Measurements from ENCODE around the gene MRPS22. TPM values are rescaled to one million over a fixed set of nuclear protein-coding genes. Genes with fewer than 3 reads are reported as not detected.

MRPS22 gene
- total RNA-seq, 3 donors from 2014 or later, result 45.2 to 47.9 (median 46.4) TPM

DNA sequence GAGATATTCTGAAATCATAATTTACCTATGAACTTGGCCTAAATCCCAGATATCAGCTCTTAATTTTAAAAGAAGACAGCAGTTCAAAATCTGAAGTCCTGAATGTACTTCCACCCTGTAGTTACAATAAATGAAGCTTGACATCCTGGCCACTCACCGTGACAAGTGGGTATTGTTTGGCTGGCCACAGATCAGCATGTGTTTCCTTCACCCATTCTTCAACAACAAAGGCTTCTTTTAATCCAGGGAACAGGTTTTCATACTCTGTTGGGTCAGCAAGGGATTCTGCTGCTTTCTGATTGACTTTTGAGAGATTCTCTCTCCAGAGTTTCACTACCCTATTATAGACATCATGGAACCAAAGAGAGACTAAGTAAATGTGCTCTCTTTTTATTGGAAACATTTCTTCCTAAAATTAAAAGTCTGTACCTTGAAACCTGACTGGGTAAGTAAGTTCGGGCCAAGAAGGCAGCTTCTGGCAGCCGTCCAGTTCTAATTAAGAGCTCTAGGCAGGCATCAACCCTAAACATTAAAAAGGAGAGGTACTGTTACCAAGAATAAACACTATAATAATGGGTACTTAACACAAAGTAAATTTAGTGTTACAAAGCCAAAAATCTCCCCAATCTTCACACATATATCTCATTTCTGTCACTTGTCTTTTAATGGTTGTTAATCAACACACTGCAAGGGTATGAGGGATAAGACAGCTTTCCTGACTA is 15.2 kb downstream of the MRPS22 start:
- TF ChIP-seq CTCF (IDR thresholded peaks at IDR 0.05), result no peak
- TF ChIP-seq POLR2AphosphoS5 (IDR thresholded peaks at IDR 0.05), result no peak
- TF ChIP-seq POLR2A (IDR thresholded peaks at IDR 0.05), result no peak
- no peaks in the 10 kb centered on the region for H3K4me1 ChIP-seq
- intact Hi-C loops (cut with DNase I; ENCODE audit: low total_unique reads), result no loop called here
- no peaks in the 10 kb centered on the region for H3K9me3 ChIP-seq
- H3K36me3 ChIP-seq, result peaks cover 7% of the 10 kb centered on the region
- H3K4me3 ChIP-seq, result no peak overlapping the region
- DNase-seq (ENCODE audit: low spot score in 2 of 2), result no peak
- no peaks in the 10 kb centered on the region for H3K27me3 ChIP-seq
- no peak overlapping the region for H3K27ac ChIP-seq

GRCh38 chr3:139361276-139361675 is 17.5 kb downstream of the MRPS22 start:
- TF ChIP-seq CTCF (IDR thresholded peaks at IDR 0.05) (no peak), POLR2AphosphoS5 (IDR thresholded peaks at IDR 0.05) (no peak), POLR2A (IDR thresholded peaks at IDR 0.05) (no peak)
- Histone ChIP-seq H3K36me3 (peaks cover 12% of the 10 kb centered on the region), H3K9me3 (no peaks in the 10 kb centered on the region), H3K27ac (no peak overlapping the region), H3K4me1 (no peaks in the 10 kb centered on the region), H3K4me3 (no peak overlapping the region), H3K27me3 (no peaks in the 10 kb centered on the region)
- DNase-seq (ENCODE audit: low spot score in 2 of 2), result no peak
- intact Hi-C loops (cut with DNase I; ENCODE audit: low total_unique reads), result no loop called here

- Histone ChIP-seq H3K27me3 (no peaks in the 10 kb centered on the region), H3K4me3 (no peak overlapping the region), H3K4me1 (no peaks in the 10 kb centered on the region), H3K9me3 (no peaks in the 10 kb centered on the region), H3K36me3 (peaks cover 28% of the 10 kb centered on the region), H3K27ac (no peak overlapping the region)
- no peak for DNase-seq (ENCODE audit: low spot score in 2 of 2)
- TF ChIP-seq CTCF (IDR thresholded peaks at IDR 0.05) (no peak), POLR2AphosphoS5 (IDR thresholded peaks at IDR 0.05) (no peak), POLR2A (IDR thresholded peaks at IDR 0.05) (no peak)
- intact Hi-C loops (cut with DNase I; ENCODE audit: low total_unique reads), result no loop called here
These were observed 20.7 kb downstream of the MRPS22 start for GRCh38 chr3:139364549-139364948.

- no peak for DNase-seq (ENCODE audit: low spot score in 2 of 2)
- H3K9me3 ChIP-seq, result no peaks in the 10 kb centered on the region
- H3K27me3 ChIP-seq, result no peaks in the 10 kb centered on the region
- peaks cover 20% of the 10 kb centered on the region for H3K36me3 ChIP-seq
- H3K4me1 ChIP-seq, result no peaks in the 10 kb centered on the region
- intact Hi-C loops (cut with DNase I; ENCODE audit: low total_unique reads), result no loop called here
- H3K4me3 ChIP-seq, result no peak overlapping the region
- no peak overlapping the region for H3K27ac ChIP-seq
- TF ChIP-seq POLR2A (IDR thresholded peaks at IDR 0.05) (no peak), CTCF (IDR thresholded peaks at IDR 0.05) (no peak), POLR2AphosphoS5 (IDR thresholded peaks at IDR 0.05) (no peak)
These were observed 30.3 kb downstream of the MRPS22 start for GRCh38 chr3:139374099-139374498.

DNA sequence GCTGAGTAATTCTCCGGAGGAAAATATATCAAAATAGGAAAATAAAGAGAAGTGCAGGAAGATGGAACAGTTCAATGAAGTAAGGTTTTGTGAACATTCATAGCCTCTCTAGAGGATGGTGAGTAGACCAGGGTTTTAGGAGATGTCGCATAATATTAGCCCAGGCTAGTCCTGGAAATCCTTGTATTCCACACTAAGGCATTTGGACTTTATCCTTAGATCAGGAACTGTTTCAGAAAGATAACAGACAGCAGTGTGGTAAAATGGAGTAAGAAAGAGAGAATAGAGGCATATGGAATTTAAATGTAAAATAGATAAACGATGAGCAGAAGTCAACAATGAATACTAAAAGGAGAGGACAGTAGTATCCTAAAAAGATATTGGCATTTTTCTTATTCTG is 33.6 kb downstream of the MRPS22 start:
- intact Hi-C loops (cut with DNase I; ENCODE audit: low total_unique reads), result loop anchor here (5.0 kb wide), 1 partner anchor 1030 kb away; the partner anchor contains the start of gene MRAS
- Histone ChIP-seq H3K4me3 (no peak overlapping the region), H3K27me3 (no peaks in the 10 kb centered on the region), H3K4me1 (no peaks in the 10 kb centered on the region), H3K9me3 (no peaks in the 10 kb centered on the region), H3K27ac (no peak overlapping the region), H3K36me3 (peaks cover 9% of the 10 kb centered on the region)
- no peak for TF ChIP-seq POLR2AphosphoS5 (IDR thresholded peaks at IDR 0.05)
- TF ChIP-seq POLR2A (IDR thresholded peaks at IDR 0.05), result no peak
- TF ChIP-seq CTCF (IDR thresholded peaks at IDR 0.05), result no peak
- no peak for DNase-seq (ENCODE audit: low spot score in 2 of 2)
